NCI-H146 (cell line): ENCODE results near the gene CAPN12.

Source experiments
- DNase-seq: peaks from one replicate; lab custom pipeline; 2025; lab: John Stamatoyannopoulos, UW

CAPN12 gene

GRCh38 chr19:38726284-38726673, 18.0 kb downstream of the CAPN12 start:
- DNase-seq: no peak

- no peak for DNase-seq
These were observed 18.6 kb downstream of the CAPN12 start for GRCh38 chr19:38725469-38726283.

- DNase-seq: no peak
These were observed 20.1 kb downstream of the CAPN12 start for GRCh38 chr19:38723990-38724854.

- no peak for DNase-seq
These were observed 20.7 kb downstream of the CAPN12 start for GRCh38 chr19:38723606-38723965.

- DNase-seq: no peak
These were observed 21.2 kb downstream of the CAPN12 start for GRCh38 chr19:38722947-38723605.

- DNase-seq: no peak
These were observed 22.1 kb downstream of the CAPN12 start for GRCh38 chr19:38721979-38722773.

- no peak for DNase-seq
These were observed 22.8 kb downstream of the CAPN12 start for GRCh38 chr19:38721496-38721895.

- DNase-seq: no peak
These were observed 23.6 kb downstream of the CAPN12 start for GRCh38 chr19:38720559-38721236.

GRCh38 chr19:38719761-38720558, 24.3 kb downstream of the CAPN12 start:
- no peak for DNase-seq

GRCh38 chr19:38718747-38719543, 25.3 kb downstream of the CAPN12 start:
- DNase-seq: no peak

GRCh38 chr19:38717855-38718254, 26.4 kb downstream of the CAPN12 start:
- no peak for DNase-seq

- no peak for DNase-seq
These were observed 27.2 kb downstream of the CAPN12 start for GRCh38 chr19:38717051-38717450.

GRCh38 chr19:38715555-38715954, 28.7 kb downstream of the CAPN12 start:
- no peak for DNase-seq

GRCh38 chr19:38714354-38714778, 29.9 kb downstream of the CAPN12 start:
- no peak for DNase-seq

GRCh38 chr19:38713865-38714264, 30.4 kb downstream of the CAPN12 start:
- DNase-seq: no peak

GRCh38 chr19:38713227-38713649, 31.0 kb downstream of the CAPN12 start:
- DNase-seq: no peak

- DNase-seq: no peak
These were observed 32.0 kb downstream of the CAPN12 start for GRCh38 chr19:38712161-38712748.

GRCh38 chr19:38711726-38712153, 32.5 kb downstream of the CAPN12 start:
- no peak for DNase-seq
